GM19351 (cell line): ENCODE data around the gene ANKRD37.
"Not testable (repeated sequence)": the region's sequence is repeated elsewhere in the genome, so short reads cannot be mapped to it uniquely, and the experiment has no call there.

ENCODE experiments used
- ATAC-seq: cut with Tn5 transposase; IDR thresholded peaks from one replicate; pipeline ENCODE4 v1.9.1; 2021; ENCODE audit warnings: mild to moderate bottlenecking, moderate library complexity; ENCODE audit not compliant: unreplicated experiment

ANKRD37 gene

GRCh38 chr4:185396724-185397385, at the start of gene ANKRD37:
Gene ANKRD37, plus strand, starts transcription at chr4:185396841. Its CDS starts 83 bp downstream, at chr4:185396924.
- ATAC-seq: no peak

DNA sequence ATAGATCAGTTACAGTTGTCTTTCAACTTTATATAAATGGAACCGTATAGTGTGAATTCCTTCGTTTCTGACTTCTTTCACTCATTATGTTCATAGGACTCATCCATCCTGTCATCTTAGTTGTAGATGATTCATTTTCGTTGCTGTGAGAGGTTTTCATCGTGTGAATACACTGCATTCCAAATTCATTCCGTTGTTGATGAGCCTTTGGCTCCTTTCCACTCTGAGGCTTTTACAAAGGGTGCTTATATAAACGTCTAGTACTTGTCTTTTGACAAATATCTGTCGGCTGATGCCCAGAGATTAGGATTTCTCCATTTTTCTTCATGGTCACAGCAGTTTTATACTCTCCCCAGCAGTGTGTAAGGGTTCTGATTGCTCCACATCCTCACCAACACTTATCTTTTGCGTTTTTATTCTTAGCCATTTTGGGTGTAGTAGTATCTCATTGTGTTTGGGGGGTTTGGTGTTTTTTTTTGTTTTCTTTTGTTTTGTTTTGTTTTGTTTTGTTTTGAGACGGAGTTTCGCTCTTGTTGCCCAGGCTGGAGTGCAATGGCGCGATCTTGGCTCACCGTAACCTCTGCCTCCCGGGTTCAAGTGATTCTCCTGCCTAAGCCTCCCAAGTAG, 49.6 kb upstream of the ANKRD37 start:
- no peak for ATAC-seq

GRCh38 chr4:185351691-185352090, 45.0 kb upstream of the ANKRD37 start:
- ATAC-seq: no peak

- no peak for ATAC-seq
Measured at GRCh38 chr4:185352202-185352601, 44.4 kb upstream of the ANKRD37 start.

GRCh38 chr4:185352741-185353140, 43.9 kb upstream of the ANKRD37 start:
- ATAC-seq: no peak

- ATAC-seq: no peak
Measured at GRCh38 chr4:185357211-185357610, 39.4 kb upstream of the ANKRD37 start.

GRCh38 chr4:185357733-185358440, 38.8 kb upstream of the ANKRD37 start:
- ATAC-seq: no peak

DNA sequence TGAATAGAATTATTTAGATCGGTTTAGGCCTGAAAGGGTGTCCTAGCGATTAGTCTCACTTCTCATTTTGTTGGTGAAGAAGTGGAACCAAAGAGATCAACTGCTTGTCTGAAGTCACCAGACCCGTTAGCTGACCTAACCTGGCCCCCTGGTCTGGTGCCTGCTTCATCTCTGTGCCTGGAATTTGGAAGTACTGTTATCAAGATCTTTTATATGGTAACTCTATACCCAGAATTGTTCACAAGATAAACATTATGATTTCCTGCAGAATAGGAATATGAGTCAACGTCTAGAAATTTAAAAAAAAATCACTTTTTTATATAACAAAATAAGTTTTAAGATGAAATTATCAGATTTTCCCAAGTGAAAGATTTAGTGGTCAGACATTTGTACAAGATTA, 38.1 kb upstream of the ANKRD37 start:
- ATAC-seq: peak; percentile 48

DNA sequence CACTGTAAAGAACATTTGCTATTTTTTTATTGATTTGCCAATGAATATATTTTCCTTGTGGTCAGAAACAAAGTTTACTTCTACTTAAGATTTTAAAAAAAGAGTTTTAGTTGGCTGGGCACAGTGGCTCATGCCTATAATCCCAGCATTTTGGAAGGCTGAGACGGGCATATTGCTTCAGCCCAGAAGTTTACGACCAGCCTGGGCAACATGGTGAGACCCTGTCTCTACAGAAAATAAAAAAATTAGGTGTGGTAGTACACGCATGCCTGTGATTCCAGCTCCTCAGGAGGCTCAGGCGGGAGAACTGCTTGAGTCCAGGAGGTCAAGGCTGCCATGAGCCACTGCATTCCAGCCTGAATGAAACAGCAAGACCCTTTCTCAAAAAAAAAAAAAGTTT, 37.7 kb upstream of the ANKRD37 start:
- ATAC-seq: no peak

DNA sequence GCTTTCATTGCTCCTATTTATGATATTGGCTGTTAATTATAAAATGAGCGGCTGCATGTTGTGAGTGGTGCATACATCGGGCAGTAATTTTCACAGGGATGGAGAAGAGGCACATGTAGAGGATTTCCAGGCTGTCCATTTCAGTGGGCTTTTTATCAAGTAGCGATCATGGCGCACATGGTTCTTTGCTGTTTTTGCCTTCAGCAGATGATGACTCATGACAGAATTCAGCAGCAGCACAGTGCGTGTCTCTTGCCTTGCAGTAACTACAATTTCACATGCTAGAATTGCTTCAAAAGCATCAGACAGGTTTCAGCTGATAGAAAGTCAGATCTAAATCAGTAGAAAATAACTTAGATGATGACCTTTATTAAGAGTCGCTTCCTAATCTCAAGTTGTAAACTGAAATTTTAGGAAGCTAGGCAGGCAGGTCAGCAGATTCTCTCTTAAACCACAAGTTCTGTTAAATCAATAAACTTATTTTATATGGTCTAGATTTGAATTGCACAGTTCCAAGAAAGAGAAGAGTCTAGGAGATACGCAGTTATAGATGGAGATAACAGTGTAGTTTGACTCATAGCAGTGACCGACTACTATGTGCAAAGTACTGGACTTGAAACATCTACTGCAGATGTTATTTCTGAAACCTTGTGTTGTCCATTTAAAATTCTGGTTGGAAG, 36.7 kb upstream of the ANKRD37 start:
- ATAC-seq: no peak

DNA sequence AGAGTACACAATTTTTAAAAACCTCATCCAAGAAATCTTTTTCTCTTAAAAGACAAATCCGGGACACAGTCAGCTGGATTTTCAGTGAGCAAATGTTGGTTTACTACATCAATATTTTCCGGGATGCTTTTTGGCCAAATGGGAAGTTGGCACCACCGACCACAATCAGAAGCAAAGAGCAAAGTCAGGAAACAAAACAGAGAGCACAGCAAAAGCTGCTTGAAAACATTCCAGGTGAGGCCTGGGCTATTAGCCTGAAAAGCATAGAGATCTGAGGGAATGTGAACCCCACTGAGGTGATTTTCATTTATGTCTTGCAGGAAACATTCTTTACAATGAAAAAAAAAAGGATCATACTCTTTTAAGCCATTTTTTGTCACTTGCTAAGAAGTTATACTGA, 34.8 kb upstream of the ANKRD37 start:
- ATAC-seq: no peak

GRCh38 chr4:185362570-185362969, 34.1 kb upstream of the ANKRD37 start:
- not testable (repeated sequence) for ATAC-seq

DNA sequence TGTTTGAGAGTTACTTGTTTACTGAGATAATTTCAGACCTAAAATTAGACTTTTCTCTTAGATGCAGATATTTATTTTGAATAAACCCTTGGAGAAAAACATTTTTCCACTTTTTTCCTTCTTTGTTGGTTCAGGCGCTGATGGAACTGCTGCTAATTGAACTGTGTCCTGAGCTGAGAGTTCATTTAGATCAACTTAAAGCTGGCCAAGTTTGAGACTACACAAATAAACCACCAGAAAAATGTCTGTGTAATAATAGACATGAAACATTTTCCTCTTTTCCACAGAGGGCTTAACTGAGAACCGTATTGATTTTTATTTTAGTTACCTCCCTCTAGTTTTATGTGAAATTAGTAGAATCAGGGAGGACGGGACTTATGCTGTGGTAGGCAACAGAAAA, 33.4 kb upstream of the ANKRD37 start:
- ATAC-seq: no peak

GRCh38 chr4:185364886-185365285, 31.8 kb upstream of the ANKRD37 start:
- ATAC-seq: no peak

GRCh38 chr4:185369731-185370130, 26.9 kb upstream of the ANKRD37 start:
- no peak for ATAC-seq

GRCh38 chr4:185370268-185370949, 26.2 kb upstream of the ANKRD37 start:
- no peak for ATAC-seq

DNA sequence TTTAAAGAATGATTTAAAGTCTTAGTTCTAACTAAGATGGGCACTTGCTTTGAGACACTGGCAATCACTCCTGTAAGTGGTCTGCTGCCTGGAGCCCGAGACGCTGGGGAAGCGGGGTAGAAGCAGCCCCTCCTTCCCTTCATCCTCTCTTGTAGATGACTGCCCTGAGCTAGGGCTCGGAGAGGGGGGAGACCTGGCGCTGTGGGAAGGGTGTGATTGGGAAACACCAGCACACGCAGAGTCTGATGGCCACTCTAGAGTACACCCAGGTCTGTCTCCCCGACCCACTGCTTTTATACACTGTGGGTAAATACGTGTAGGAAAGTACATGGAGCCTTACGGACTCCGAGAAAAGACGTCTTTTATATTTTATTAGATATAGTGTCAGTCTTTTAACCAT, 24.9 kb upstream of the ANKRD37 start:
- ATAC-seq: no peak

DNA sequence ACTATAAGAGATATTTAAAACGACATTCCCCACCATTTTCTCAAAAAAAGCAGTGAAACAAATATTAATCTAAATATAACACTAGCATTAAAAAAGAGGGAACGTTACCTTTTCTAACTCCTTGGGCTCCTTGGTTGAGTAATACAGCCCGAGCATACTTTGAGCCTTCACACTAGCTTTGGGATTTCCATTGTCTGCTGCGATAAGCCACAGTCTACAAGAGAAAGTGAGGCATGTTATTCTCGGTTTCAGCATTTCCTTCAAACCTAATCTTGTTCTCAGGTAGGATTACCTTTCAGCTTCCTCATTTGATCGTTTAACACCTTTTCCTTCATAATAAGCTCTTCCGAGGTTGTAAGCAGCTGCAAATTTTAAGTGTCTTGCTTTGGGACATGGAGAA, 22.6 kb upstream of the ANKRD37 start:
- ATAC-seq: no peak

- ATAC-seq: no peak
Measured at GRCh38 chr4:185374573-185374972, 22.1 kb upstream of the ANKRD37 start.

GRCh38 chr4:185378264-185378663, 18.4 kb upstream of the ANKRD37 start:
- no peak for ATAC-seq
